ENCODE measurements around the gene RNF181. TPM values are rescaled to one million over a fixed set of nuclear protein-coding genes. Genes with fewer than 3 reads are reported as not detected.

Gene RNF181
- 109 TPM for polyA plus RNA-seq (2013)

- H3K27me3 ChIP-seq (replicated peaks in 2 of 5; ENCODE audit: control insufficient read depth in 4 of 5, insufficient read depth in 5 of 5, low read length in 4 of 5), result no peaks in the 10 kb centered on the region
- DNase-seq, result peak; percentile 97 to 98 (median 98)
- ChIA-PET POLR2A (interaction anchor here (0.6 to 1.9 kb wide), 7 partner anchors 8 to 185 kb away, joined by 3 to 14 read pairs (median 5); partner anchors contain the start of genes C2orf68, CAPG and GGCX), CTCF (interaction anchor here (0.8 to 1.5 kb wide), 9 partner anchors 8 to 45 kb away, joined by 3 to 6 read pairs (median 3); partner anchors contain the start of genes C2orf68 and VAMP8)
- peak within 1 kb of the TSS; percentile 89 to 98 (median 95) for H3K4me3 ChIP-seq (ENCODE audit: control insufficient read depth in 1 of 7, extremely low read depth in 1 of 7, insufficient read depth in 4 of 7, low read depth in 2 of 7, low read length in 6 of 7)
- H3K27ac ChIP-seq (ENCODE audit: insufficient read depth in 1 of 2, low read depth in 1 of 2, low read length in 2 of 2, poor library complexity in 1 of 2, severe bottlenecking in 2 of 2), result peak within 1 kb of the TSS; percentile 87 to 95
- under 1% methylated on average over 35 of the region's 47 CpGs for WGBS (ENCODE audit: insufficient coverage)
- H3K36me3 ChIP-seq (ENCODE audit: control insufficient read depth in 4 of 4, insufficient read depth in 4 of 4, low read length in 3 of 4), result peaks cover 8 to 37% (median 33%) of the 10 kb centered on the region in 4 experiments
- peaks cover 13 to 36% (median 34%) of the 10 kb centered on the region in 4 experiments for H3K4me1 ChIP-seq (ENCODE audit: control extremely low read depth in 1 of 4, control insufficient read depth in 4 of 4, insufficient read depth in 4 of 4, low read length in 3 of 4)
- H3K9me3 ChIP-seq (ENCODE audit: control extremely low read depth in 1 of 5, control insufficient read depth in 4 of 5, insufficient read depth in 2 of 5, low read depth in 1 of 5, low read length in 4 of 5), result no peaks in the 10 kb centered on the region
These were observed at the start of gene RNF181 for GRCh38 chr2:85595301-85596025. Gene RNF181 (plus strand): TSS chr2:85595745. CDS start chr2:85595764, 19 bp downstream.

GRCh38 chr2:85545780-85546240, 49.7 kb upstream of the RNF181 start:
- DNase-seq, result no peak
- ChIA-PET POLR2A (interaction anchor here (0.9 to 1.5 kb wide), 5 partner anchors 10 to 155 kb away, joined by 3 to 5 read pairs (median 3); partner anchors contain the start of gene CAPG), CTCF (interaction anchor here (1.4 to 28.0 kb wide), 5 partner anchors 9 to 156 kb away, joined by 3 to 584 read pairs (median 6); partner anchors contain the start of gene SH2D6)
- H3K4me3 ChIP-seq (ENCODE audit: control insufficient read depth in 1 of 7, extremely low read depth in 1 of 7, insufficient read depth in 4 of 7, low read depth in 2 of 7, low read length in 6 of 7), result no peak overlapping the region
- peaks cover 25 to 38% (median 30%) of the 10 kb centered on the region in 4 experiments for H3K4me1 ChIP-seq (ENCODE audit: control extremely low read depth in 1 of 4, control insufficient read depth in 4 of 4, insufficient read depth in 4 of 4, low read length in 3 of 4)
- H3K27ac ChIP-seq (ENCODE audit: insufficient read depth in 1 of 2, low read depth in 1 of 2, low read length in 2 of 2, poor library complexity in 1 of 2, severe bottlenecking in 2 of 2), result no peak overlapping the region
- H3K27me3 ChIP-seq (replicated peaks in 2 of 5; ENCODE audit: control insufficient read depth in 4 of 5, insufficient read depth in 5 of 5, low read length in 4 of 5), result no peaks in the 10 kb centered on the region
- WGBS (ENCODE audit: insufficient coverage), result 100% methylated on average over 4 of the region's 5 CpGs
- peaks cover 23 to 64% (median 42%) of the 10 kb centered on the region in 4 experiments for H3K36me3 ChIP-seq (ENCODE audit: control insufficient read depth in 4 of 4, insufficient read depth in 4 of 4, low read length in 3 of 4)
- no peaks in the 10 kb centered on the region for H3K9me3 ChIP-seq (ENCODE audit: control extremely low read depth in 1 of 5, control insufficient read depth in 4 of 5, insufficient read depth in 2 of 5, low read depth in 1 of 5, low read length in 4 of 5)

GRCh38 chr2:85547089-85547858, 48.3 kb upstream of the RNF181 start:
- WGBS (ENCODE audit: insufficient coverage), result no CpG with 5 or more reads among the region's 1 CpG
- CTCF ChIA-PET, result interaction anchor here (0.6 to 28.0 kb wide), 5 partner anchors 9 to 158 kb away, joined by 3 to 584 read pairs (median 78); partner anchors contain the start of genes MAT2A and SH2D6
- DNase-seq, result no peak

GRCh38 chr2:85547859-85548607, 47.5 kb upstream of the RNF181 start:
- DNase-seq, result no peak
- Histone ChIP-seq H3K27ac (ENCODE audit: insufficient read depth in 1 of 2, low read depth in 1 of 2, low read length in 2 of 2, poor library complexity in 1 of 2, severe bottlenecking in 2 of 2) (no peak overlapping the region), H3K27me3 (replicated peaks in 2 of 5; ENCODE audit: control insufficient read depth in 4 of 5, insufficient read depth in 5 of 5, low read length in 4 of 5) (no peaks in the 10 kb centered on the region), H3K4me1 (ENCODE audit: control extremely low read depth in 1 of 4, control insufficient read depth in 4 of 4, insufficient read depth in 4 of 4, low read length in 3 of 4) (peaks cover 18 to 34% (median 25%) of the 10 kb centered on the region in 4 experiments), H3K4me3 (ENCODE audit: control insufficient read depth in 1 of 7, extremely low read depth in 1 of 7, insufficient read depth in 4 of 7, low read depth in 2 of 7, low read length in 6 of 7) (no peak overlapping the region), H3K36me3 (ENCODE audit: control insufficient read depth in 4 of 4, insufficient read depth in 4 of 4, low read length in 3 of 4) (peaks cover 7 to 63% (median 31%) of the 10 kb centered on the region in 4 experiments), H3K9me3 (ENCODE audit: control extremely low read depth in 1 of 5, control insufficient read depth in 4 of 5, insufficient read depth in 2 of 5, low read depth in 1 of 5, low read length in 4 of 5) (no peaks in the 10 kb centered on the region)
- WGBS (ENCODE audit: insufficient coverage), result 87% methylated on average over 5 of the region's 6 CpGs
- ChIA-PET POLR2A (interaction anchor here (1.2 to 6.7 kb wide), 2 partner anchors 8 to 129 kb away, joined by 3 to 69 read pairs; partner anchors contain the start of gene MAT2A), CTCF (interaction anchor here (1.0 to 28.0 kb wide), 6 partner anchors 10 to 215 kb away, joined by 3 to 584 read pairs (median 64); partner anchors contain the start of genes GGCX, MAT2A and SH2D6)

More at GRCh38 chr2:85547089-85547858, 48.3 kb upstream of the RNF181 start:
- Histone ChIP-seq H3K27me3 (replicated peaks in 2 of 5; ENCODE audit: control insufficient read depth in 4 of 5, insufficient read depth in 5 of 5, low read length in 4 of 5) (no peaks in the 10 kb centered on the region), H3K4me1 (ENCODE audit: control extremely low read depth in 1 of 4, control insufficient read depth in 4 of 4, insufficient read depth in 4 of 4, low read length in 3 of 4) (peaks cover 20 to 36% (median 29%) of the 10 kb centered on the region in 4 experiments), H3K9me3 (ENCODE audit: control extremely low read depth in 1 of 5, control insufficient read depth in 4 of 5, insufficient read depth in 2 of 5, low read depth in 1 of 5, low read length in 4 of 5) (no peaks in the 10 kb centered on the region), H3K4me3 (ENCODE audit: control insufficient read depth in 1 of 7, extremely low read depth in 1 of 7, insufficient read depth in 4 of 7, low read depth in 2 of 7, low read length in 6 of 7) (no peak overlapping the region), H3K27ac (ENCODE audit: insufficient read depth in 1 of 2, low read depth in 1 of 2, low read length in 2 of 2, poor library complexity in 1 of 2, severe bottlenecking in 2 of 2) (no peak overlapping the region), H3K36me3 (ENCODE audit: control insufficient read depth in 4 of 4, insufficient read depth in 4 of 4, low read length in 3 of 4) (peaks cover 14 to 63% (median 33%) of the 10 kb centered on the region in 4 experiments)
- POLR2A ChIA-PET, result interaction anchor here (6.7 kb wide), 1 partner anchor 7 kb away, joined by 69 read pairs; the partner anchor contains the start of gene MAT2A

GRCh38 chr2:85548608-85548900, 47.0 kb upstream of the RNF181 start:
- ChIA-PET POLR2A (interaction anchor here (1.2 to 6.7 kb wide), 3 partner anchors 9 to 129 kb away, joined by 3 to 69 read pairs (median 6); partner anchors contain the start of gene MAT2A), CTCF (interaction anchor here (1.0 to 28.0 kb wide), 6 partner anchors 10 to 215 kb away, joined by 3 to 584 read pairs (median 64); partner anchors contain the start of genes GGCX, MAT2A and SH2D6)
- whole genome bisulfite sequencing (ENCODE audit: insufficient coverage), result 95% methylated on average over 2 of the region's 2 CpGs
- no peak overlapping the region for H3K4me3 ChIP-seq (ENCODE audit: control insufficient read depth in 1 of 7, extremely low read depth in 1 of 7, insufficient read depth in 4 of 7, low read depth in 2 of 7, low read length in 6 of 7)
- no peaks in the 10 kb centered on the region for H3K9me3 ChIP-seq (ENCODE audit: control extremely low read depth in 1 of 5, control insufficient read depth in 4 of 5, insufficient read depth in 2 of 5, low read depth in 1 of 5, low read length in 4 of 5)
- no peak for DNase-seq
- no peaks in the 10 kb centered on the region for H3K27me3 ChIP-seq (replicated peaks in 2 of 5; ENCODE audit: control insufficient read depth in 4 of 5, insufficient read depth in 5 of 5, low read length in 4 of 5)
- peaks cover 10 to 62% (median 32%) of the 10 kb centered on the region in 4 experiments for H3K36me3 ChIP-seq (ENCODE audit: control insufficient read depth in 4 of 4, insufficient read depth in 4 of 4, low read length in 3 of 4)
- peaks cover 18 to 31% (median 25%) of the 10 kb centered on the region in 4 experiments for H3K4me1 ChIP-seq (ENCODE audit: control extremely low read depth in 1 of 4, control insufficient read depth in 4 of 4, insufficient read depth in 4 of 4, low read length in 3 of 4)
- no peak overlapping the region for H3K27ac ChIP-seq (ENCODE audit: insufficient read depth in 1 of 2, low read depth in 1 of 2, low read length in 2 of 2, poor library complexity in 1 of 2, severe bottlenecking in 2 of 2)

GRCh38 chr2:85549095-85549494, 46.5 kb upstream of the RNF181 start:
- Histone ChIP-seq H3K4me1 (ENCODE audit: control extremely low read depth in 1 of 4, control insufficient read depth in 4 of 4, insufficient read depth in 4 of 4, low read length in 3 of 4) (peaks cover 18 to 31% (median 25%) of the 10 kb centered on the region in 4 experiments), H3K36me3 (ENCODE audit: control insufficient read depth in 4 of 4, insufficient read depth in 4 of 4, low read length in 3 of 4) (peaks cover 13 to 64% (median 34%) of the 10 kb centered on the region in 4 experiments), H3K4me3 (ENCODE audit: control insufficient read depth in 1 of 7, extremely low read depth in 1 of 7, insufficient read depth in 4 of 7, low read depth in 2 of 7, low read length in 6 of 7) (no peak overlapping the region), H3K27ac (ENCODE audit: insufficient read depth in 1 of 2, low read depth in 1 of 2, low read length in 2 of 2, poor library complexity in 1 of 2, severe bottlenecking in 2 of 2) (no peak overlapping the region), H3K27me3 (replicated peaks in 2 of 5; ENCODE audit: control insufficient read depth in 4 of 5, insufficient read depth in 5 of 5, low read length in 4 of 5) (no peaks in the 10 kb centered on the region), H3K9me3 (ENCODE audit: control extremely low read depth in 1 of 5, control insufficient read depth in 4 of 5, insufficient read depth in 2 of 5, low read depth in 1 of 5, low read length in 4 of 5) (no peaks in the 10 kb centered on the region)
- DNase-seq, result peak in 1 of 3 donors; percentile 13
- 96% methylated on average over 7 of the region's 10 CpGs for WGBS (ENCODE audit: insufficient coverage)
- ChIA-PET POLR2A (interaction anchor here (1.0 to 6.7 kb wide), 4 partner anchors 9 to 130 kb away, joined by 3 to 69 read pairs (median 6); partner anchors contain the start of gene MAT2A), CTCF (interaction anchor here (0.6 to 28.0 kb wide), 9 partner anchors 11 to 160 kb away, joined by 3 to 584 read pairs (median 4); partner anchors contain the start of genes GGCX, MAT2A, SH2D6 and VAMP8)
